Suprapubic skin (tissue), 4 donors: Measurements from ENCODE around the gene VAT1L. TPM values are rescaled to one million over a fixed set of nuclear protein-coding genes. Genes with fewer than 3 reads are reported as not detected.

ENCODE experiments used
- DNase-seq, 2 donors: peaks; one replicate each; pipeline ENCODE4 v3.0.0-alpha.2; 2019; ENCODE audit warnings: low spot score in 2 of 2
- H3K27ac ChIP-seq: fragments of 200-600 bp; sonication (generic); one replicate; pipeline ENCODE4 v1.5.1; 2019
- H3K27me3 ChIP-seq: fragments of 200-600 bp; sonication (generic); one replicate; pipeline ENCODE4 v1.5.1; 2019
- H3K36me3 ChIP-seq: fragments of 200-600 bp; sonication (generic); one replicate; pipeline ENCODE4 v1.5.1; 2019
- H3K4me1 ChIP-seq: fragments of 200-600 bp; sonication (generic); one replicate; pipeline ENCODE4 v1.5.1; 2019
- H3K4me3 ChIP-seq: fragments of 200-600 bp; sonication (generic); one replicate; pipeline ENCODE4 v1.5.1; 2019; ENCODE audit warnings: mild to moderate bottlenecking
- H3K9me3 ChIP-seq: fragments of 200-600 bp; sonication (generic); one replicate; pipeline ENCODE4 v1.5.1; 2019
- CTCF ChIP-seq, 2 donors: fragments of 200-600 bp in 1 of 2; fragments of 450-650 bp in 1 of 2; sonication (generic) in 1 of 2; IDR thresholded peaks; one replicate each; pipeline ENCODE4 v1.5.1; 2016 to 2019; ENCODE audit warnings: antibody characterized with exemption in 2 of 2, mild to moderate bottlenecking in 1 of 2, moderate library complexity in 1 of 2
- EP300 ChIP-seq: sonication (generic); formaldehyde crosslinking; IDR thresholded peaks from one replicate; pipeline ENCODE4 v1.6.1; 2017; ENCODE audit warnings: antibody characterized with exemption
- POLR2A ChIP-seq, 2 donors: fragments of 450-650 bp; IDR thresholded peaks; one replicate each; pipeline ENCODE4 v1.6.1; 2017; ENCODE audit warnings: antibody characterized with exemption in 2 of 2, mild to moderate bottlenecking in 2 of 2, moderate library complexity in 2 of 2
- POLR2AphosphoS5 ChIP-seq, 3 donors: sonication (generic); formaldehyde crosslinking; IDR thresholded peaks; one replicate each; pipeline ENCODE4 v1.6.1; 2017; ENCODE audit warnings: antibody characterized with exemption in 3 of 3
- WGBS: methylation state at CpG from one replicate; pipeline ENCODE4 v1.1.5; 2018; 5-methylcytosine and 5-hydroxymethylcytosine counted together
- total RNA-seq, 4 donors: library from RNA; depleted of rRNA; stranded (reverse); fragments of >200 nt; gene quantifications; one replicate each; pipeline ENCODE4 v1.1.0, GENCODE V29; 2016

The VAT1L gene
- total RNA-seq, 4 donors from 2014 or later = 0.15 TPM; not detected in 3

GRCh38 chr16:77759201-77759600 lies 29.2 kb upstream of the VAT1L start:
- WGBS = 91% methylated on average over 1 of the region's 1 CpG

DNA sequence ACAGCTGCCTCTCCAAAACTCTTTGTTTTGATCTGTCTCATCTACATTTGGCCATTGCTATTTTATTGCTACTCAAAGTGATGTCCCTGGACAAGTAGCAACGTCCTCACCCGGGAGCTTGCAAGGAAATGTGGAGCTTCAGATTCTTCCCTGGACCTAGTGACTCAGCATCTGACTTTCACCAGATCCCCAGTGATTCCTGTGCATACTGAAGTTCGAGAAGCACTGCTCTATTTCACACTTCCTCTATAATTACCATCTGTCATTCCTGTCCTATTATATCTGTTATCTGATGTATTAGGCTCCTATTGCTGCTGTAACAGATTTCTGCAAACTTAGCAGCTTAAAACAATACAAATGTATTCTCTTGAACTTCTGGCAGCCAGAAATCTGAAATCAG lies 28.5 kb upstream of the VAT1L start:
- H3K4me1 ChIP-seq = peaks cover 9% of the 10 kb centered on the region
- H3K9me3 ChIP-seq = no peaks in the 10 kb centered on the region
- no peaks in the 10 kb centered on the region for H3K36me3 ChIP-seq
- TF ChIP-seq EP300 (no peak), CTCF (IDR thresholded peaks at IDR 0.05) (no peak), POLR2A (IDR thresholded peaks at IDR 0.05) (no peak), POLR2AphosphoS5 (IDR thresholded peaks at IDR 0.05) (no peak)
- DNase-seq = no peak
- H3K27me3 ChIP-seq = no peaks in the 10 kb centered on the region
- H3K27ac ChIP-seq = no peak overlapping the region
- 64% methylated on average over 3 of the region's 3 CpGs for WGBS
- H3K4me3 ChIP-seq = no peak overlapping the region

More at GRCh38 chr16:77759201-77759600, 29.2 kb upstream of the VAT1L start:
- H3K27ac ChIP-seq = no peak overlapping the region
- peaks cover 4% of the 10 kb centered on the region for H3K4me1 ChIP-seq
- no peaks in the 10 kb centered on the region for H3K9me3 ChIP-seq
- no peak overlapping the region for H3K4me3 ChIP-seq
- no peaks in the 10 kb centered on the region for H3K36me3 ChIP-seq
- no peak for DNase-seq
- no peak for TF ChIP-seq EP300
- no peak for TF ChIP-seq POLR2AphosphoS5 (IDR thresholded peaks at IDR 0.05)
- no peak for TF ChIP-seq CTCF (IDR thresholded peaks at IDR 0.05)
- no peak for TF ChIP-seq POLR2A (IDR thresholded peaks at IDR 0.05)
- no peaks in the 10 kb centered on the region for H3K27me3 ChIP-seq

DNA sequence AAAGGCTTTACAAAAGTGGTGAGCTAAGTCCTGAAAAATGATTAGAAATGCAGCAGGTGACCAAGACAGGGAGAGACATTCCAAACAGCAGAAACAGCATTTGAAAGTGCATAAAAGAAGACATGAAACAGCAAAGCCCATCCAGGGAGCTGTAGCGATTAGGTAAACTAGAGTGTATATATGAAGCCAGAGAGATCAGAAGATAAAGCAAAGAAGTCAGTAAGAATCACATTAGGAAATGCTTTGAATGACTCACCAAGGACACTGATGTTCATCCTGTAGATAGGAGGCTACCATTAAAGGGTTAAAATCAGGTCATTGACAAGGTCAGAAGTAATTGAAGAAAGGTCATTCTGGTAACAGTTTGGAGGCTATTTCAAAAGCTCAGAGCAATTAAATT lies 27.6 kb upstream of the VAT1L start:
- no peak for DNase-seq
- H3K4me3 ChIP-seq = no peak overlapping the region
- no peaks in the 10 kb centered on the region for H3K9me3 ChIP-seq
- TF ChIP-seq EP300 (no peak), POLR2AphosphoS5 (IDR thresholded peaks at IDR 0.05) (no peak), POLR2A (IDR thresholded peaks at IDR 0.05) (no peak), CTCF (IDR thresholded peaks at IDR 0.05) (no peak)
- H3K27ac ChIP-seq = no peak overlapping the region
- H3K4me1 ChIP-seq = peaks cover 9% of the 10 kb centered on the region
- no peaks in the 10 kb centered on the region for H3K36me3 ChIP-seq
- WGBS = 29% methylated on average over 1 of the region's 1 CpG
- no peaks in the 10 kb centered on the region for H3K27me3 ChIP-seq

GRCh38 chr16:77761204-77761603 lies 27.2 kb upstream of the VAT1L start:
- Histone ChIP-seq H3K27ac (no peak overlapping the region), H3K27me3 (no peaks in the 10 kb centered on the region), H3K36me3 (no peaks in the 10 kb centered on the region), H3K9me3 (no peaks in the 10 kb centered on the region), H3K4me3 (no peak overlapping the region), H3K4me1 (peaks cover 9% of the 10 kb centered on the region)
- 71% methylated on average over 1 of the region's 1 CpG for WGBS
- TF ChIP-seq POLR2A (IDR thresholded peaks at IDR 0.05) (no peak), EP300 (no peak)
- DNase-seq = no peak

DNA sequence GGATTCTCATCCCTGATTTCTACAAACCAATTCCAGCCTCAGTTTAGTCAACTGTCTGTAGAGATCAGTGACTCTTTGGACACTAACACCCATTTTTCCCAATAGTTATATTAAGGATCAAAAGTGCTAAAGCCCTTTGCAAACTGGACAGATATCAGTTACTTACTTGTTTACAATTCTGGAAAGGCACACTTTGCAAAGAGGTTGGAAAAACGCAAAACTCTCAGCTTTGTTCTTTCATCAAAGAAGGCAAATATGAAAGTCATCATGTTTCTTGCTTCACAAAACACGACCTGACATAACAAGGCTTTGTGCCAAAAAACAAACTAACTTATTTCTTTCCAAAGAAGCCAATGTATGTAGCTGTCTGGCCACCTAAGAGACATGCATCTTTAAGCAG lies 26.1 kb upstream of the VAT1L start:
- DNase-seq = no peak
- Histone ChIP-seq H3K4me3 (no peak overlapping the region), H3K27me3 (no peaks in the 10 kb centered on the region), H3K27ac (no peak overlapping the region), H3K4me1 (peaks cover 9% of the 10 kb centered on the region), H3K9me3 (no peaks in the 10 kb centered on the region), H3K36me3 (no peaks in the 10 kb centered on the region)
- TF ChIP-seq CTCF (IDR thresholded peaks at IDR 0.05) (no peak), POLR2AphosphoS5 (IDR thresholded peaks at IDR 0.05) (no peak), EP300 (no peak), POLR2A (IDR thresholded peaks at IDR 0.05) (no peak)
- 37% methylated on average over 2 of the region's 2 CpGs for WGBS

DNA sequence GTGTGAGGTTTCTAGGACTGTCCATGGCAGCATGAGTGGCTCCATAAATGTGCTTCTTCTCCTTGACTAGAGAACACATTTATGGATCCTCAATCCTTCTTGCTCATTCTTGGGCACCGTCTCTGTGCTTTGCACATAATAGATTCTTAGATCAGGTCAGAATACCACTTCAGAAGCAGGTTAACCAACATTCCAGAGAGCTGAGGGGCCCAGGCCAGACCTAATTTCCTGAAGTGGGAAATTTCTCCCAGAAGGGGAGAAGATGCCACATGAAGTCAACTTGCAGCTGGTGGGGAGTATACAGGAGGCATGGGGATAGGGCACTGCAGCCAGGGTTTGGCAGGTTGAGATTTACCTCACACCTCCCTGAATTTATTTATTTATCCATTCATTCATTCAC lies 24.4 kb upstream of the VAT1L start:
- Histone ChIP-seq H3K9me3 (no peaks in the 10 kb centered on the region), H3K4me3 (no peak overlapping the region), H3K27ac (no peak overlapping the region), H3K36me3 (no peaks in the 10 kb centered on the region), H3K4me1 (peaks cover 9% of the 10 kb centered on the region), H3K27me3 (no peaks in the 10 kb centered on the region)
- WGBS = 53% methylated on average over 1 of the region's 1 CpG
- no peak for TF ChIP-seq EP300
- TF ChIP-seq POLR2AphosphoS5 (IDR thresholded peaks at IDR 0.05) = no peak
- TF ChIP-seq CTCF (IDR thresholded peaks at IDR 0.05) = no peak
- TF ChIP-seq POLR2A (IDR thresholded peaks at IDR 0.05) = no peak
- no peak for DNase-seq
